Fibroblast of pulmonary artery (primary cell): ENCODE results near the gene LRCH1.
A peak's percentile ranks its signal among the peaks of the same experiment; 100 is the strongest.

Source experiments
- DNase-seq: peaks from one replicate; pipeline ENCODE4 v3.0.0-alpha.2; 2010; ENCODE audit warnings: low read depth
- H3K4me3 ChIP-seq: replicated peaks from 2 replicates; pipeline ENCODE4 v1.5.1; 2011; ENCODE audit warnings: low read depth, mild to moderate bottlenecking, control low read depth, low read length, moderate library complexity
- TF ChIP-seq, protein P1 (sequence below): IDR thresholded peaks from 2 replicates; pipeline ENCODE4 v1.5.1; 2011; ENCODE audit warnings: mild to moderate bottlenecking, control low read depth, low read length, inconsistent platforms; ENCODE audit errors: missing control alignments

LRCH1 gene

GRCh38 chr13:46664195-46664594, 111.2 kb downstream of the LRCH1 start:
- H3K4me3 ChIP-seq = no peak overlapping the region
- DNase-seq = no peak
- TF ChIP-seq, protein P1, sequence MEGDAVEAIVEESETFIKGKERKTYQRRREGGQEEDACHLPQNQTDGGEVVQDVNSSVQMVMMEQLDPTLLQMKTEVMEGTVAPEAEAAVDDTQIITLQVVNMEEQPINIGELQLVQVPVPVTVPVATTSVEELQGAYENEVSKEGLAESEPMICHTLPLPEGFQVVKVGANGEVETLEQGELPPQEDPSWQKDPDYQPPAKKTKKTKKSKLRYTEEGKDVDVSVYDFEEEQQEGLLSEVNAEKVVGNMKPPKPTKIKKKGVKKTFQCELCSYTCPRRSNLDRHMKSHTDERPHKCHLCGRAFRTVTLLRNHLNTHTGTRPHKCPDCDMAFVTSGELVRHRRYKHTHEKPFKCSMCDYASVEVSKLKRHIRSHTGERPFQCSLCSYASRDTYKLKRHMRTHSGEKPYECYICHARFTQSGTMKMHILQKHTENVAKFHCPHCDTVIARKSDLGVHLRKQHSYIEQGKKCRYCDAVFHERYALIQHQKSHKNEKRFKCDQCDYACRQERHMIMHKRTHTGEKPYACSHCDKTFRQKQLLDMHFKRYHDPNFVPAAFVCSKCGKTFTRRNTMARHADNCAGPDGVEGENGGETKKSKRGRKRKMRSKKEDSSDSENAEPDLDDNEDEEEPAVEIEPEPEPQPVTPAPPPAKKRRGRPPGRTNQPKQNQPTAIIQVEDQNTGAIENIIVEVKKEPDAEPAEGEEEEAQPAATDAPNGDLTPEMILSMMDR = no peak

GRCh38 chr13:46665248-46665632, 112.3 kb downstream of the LRCH1 start:
- DNase-seq = no peak
- no peak overlapping the region for H3K4me3 ChIP-seq
- TF ChIP-seq, protein P1 = no peak

GRCh38 chr13:46665633-46666482, 112.9 kb downstream of the LRCH1 start:
- no peak overlapping the region for H3K4me3 ChIP-seq
- TF ChIP-seq, protein P1 = no peak
- no peak for DNase-seq

DNA sequence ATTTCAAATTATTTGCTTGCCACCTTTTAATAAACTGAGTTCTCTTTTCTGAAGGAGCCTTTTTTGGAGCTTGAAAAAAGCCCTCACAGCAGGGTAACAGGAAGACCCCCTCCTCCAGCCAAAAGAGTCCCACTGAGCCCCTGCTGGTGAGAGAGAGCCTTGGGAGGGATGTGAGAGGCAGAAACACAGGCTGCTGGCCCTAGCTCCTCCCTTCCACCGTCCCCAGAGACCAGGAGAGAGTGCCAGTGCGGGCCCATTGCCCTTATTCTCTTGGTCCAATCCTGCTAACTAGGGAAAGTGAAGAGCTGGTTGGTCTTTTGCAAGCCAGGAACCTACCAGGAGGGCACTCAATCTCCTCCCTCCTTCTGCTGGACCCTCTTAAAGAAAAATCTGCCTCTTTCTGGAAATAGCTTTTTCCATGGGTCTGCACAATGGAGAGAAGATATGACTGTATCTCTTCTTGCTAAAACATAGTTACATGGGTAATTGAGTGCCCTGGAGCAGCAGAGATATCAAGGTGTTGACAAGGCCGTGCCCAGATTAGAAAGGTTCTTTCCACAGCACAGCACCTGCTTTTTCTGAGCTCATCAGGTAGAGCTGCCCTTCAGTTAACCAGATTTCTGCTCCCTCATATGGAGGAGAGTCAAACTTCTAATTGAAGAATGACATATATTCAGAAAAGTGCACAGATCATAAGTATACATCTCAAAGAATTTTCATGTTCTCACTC, 113.9 kb downstream of the LRCH1 start:
- TF ChIP-seq, protein P1 = no peak
- no peak overlapping the region for H3K4me3 ChIP-seq
- DNase-seq = no peak

DNA sequence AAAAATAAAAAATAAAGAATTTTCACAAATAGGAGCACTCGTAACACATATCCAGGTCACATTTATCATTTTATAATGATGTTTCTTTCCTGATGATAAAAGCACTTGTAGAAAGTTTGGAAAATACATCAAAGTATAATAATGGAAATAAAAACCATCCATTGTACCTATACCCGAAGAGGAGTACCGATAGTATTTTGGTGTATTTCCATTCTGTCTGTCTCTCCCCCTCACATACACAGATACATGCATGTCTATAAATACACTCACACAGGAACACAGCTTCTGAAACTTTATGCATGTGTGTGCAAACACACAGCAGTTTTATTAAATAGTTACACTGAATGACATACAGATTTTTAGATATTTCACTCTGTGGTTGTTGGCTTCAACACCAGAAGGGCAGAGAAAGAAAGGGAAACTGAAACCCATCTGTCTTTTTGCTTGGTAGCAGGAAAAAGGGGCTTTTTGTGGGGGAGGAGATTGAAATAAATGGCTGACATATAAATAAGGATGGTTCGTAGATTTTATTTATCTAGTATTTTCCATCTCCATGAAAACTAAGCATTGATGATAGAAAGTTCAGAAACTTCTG, 114.8 kb downstream of the LRCH1 start:
- H3K4me3 ChIP-seq = peak overlapping the region; percentile 52

DNA sequence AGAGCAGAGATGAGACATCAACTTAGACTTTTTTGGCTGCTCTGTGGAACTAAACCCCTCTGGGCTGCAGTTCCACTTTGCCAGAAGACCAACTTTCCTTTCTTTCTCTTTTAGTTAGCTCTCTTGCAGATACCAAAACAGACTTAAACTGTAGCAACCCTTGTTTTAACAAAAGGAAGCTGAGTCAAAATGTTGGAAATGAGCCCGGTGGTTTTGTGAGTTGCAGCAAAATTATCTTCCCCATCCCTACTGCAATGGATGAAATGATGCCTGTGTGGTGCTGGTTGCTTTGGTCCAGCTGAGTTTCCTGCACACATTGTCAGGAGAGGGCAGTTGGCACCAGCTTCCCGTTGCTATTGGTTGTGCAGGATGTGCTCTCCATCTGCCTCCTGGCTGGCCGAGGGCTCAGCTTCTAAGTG, 115.3 kb downstream of the LRCH1 start:
- peak overlapping the region; percentile 52 for H3K4me3 ChIP-seq
- DNase-seq = peak; percentile 95
- TF ChIP-seq, protein P1 = no peak

More for the DNA sequence above, 114.8 kb downstream of the LRCH1 start:
- DNase-seq = peak; percentile 38
- TF ChIP-seq, protein P1 = no peak
